Measurements from ENCODE around the gene SKAP1. TPM values are rescaled to one million over a fixed set of nuclear protein-coding genes. Genes with fewer than 3 reads are reported as not detected.
"Not testable (repeated sequence)": the region's sequence is repeated elsewhere in the genome, so short reads cannot be mapped to it uniquely, and the experiment has no call there.

Gene SKAP1
- total RNA-seq, 4 donors from 2014 or later = 1.2 to 6.4 (median 4.9) TPM; not detected in 1

GRCh38 chr17:48373883-48374282 lies 56.1 kb downstream of the SKAP1 start:
- intact Hi-C loops (cut with DNase I; ENCODE audit: low total_unique reads) = no loop called here

GRCh38 chr17:48373130-48373830 lies 56.7 kb downstream of the SKAP1 start:
- Histone ChIP-seq H3K9me3 (no peaks in the 10 kb centered on the region), H3K27ac (no peak overlapping the region), H3K4me3 (no peak overlapping the region), H3K36me3 (no peaks in the 10 kb centered on the region), H3K4me1 (no peaks in the 10 kb centered on the region), H3K27me3 (peaks cover 13% of the 10 kb centered on the region)
- intact Hi-C loops (cut with DNase I; ENCODE audit: low total_unique reads) = no loop called here
- in situ Hi-C loops (cut with MboI; ENCODE audit: low pct_ligation_motif_present in 1 of 4, low pct_unique_long_range_greater_than_20kb in 1 of 4, low sequenced_read_pairs in 3 of 4) = no loop called here
- no peak for TF ChIP-seq POLR2A (IDR thresholded peaks at IDR 0.05)
- no peak for TF ChIP-seq EP300 (IDR thresholded peaks at IDR 0.05; ENCODE audit: low read depth)
- TF ChIP-seq CTCF (IDR thresholded peaks at IDR 0.05) = no peak
- TF ChIP-seq POLR2AphosphoS5 (IDR thresholded peaks at IDR 0.05) = no peak
- no peak for DNase-seq
- 83 to 85% methylated on average over 1 to 2 of the region's 2 CpGs for WGBS, 2 donors (ENCODE audit: low coverage in 1 of 2)

More at GRCh38 chr17:48373883-48374282, 56.1 kb downstream of the SKAP1 start:
- TF ChIP-seq EP300 (IDR thresholded peaks at IDR 0.05; ENCODE audit: low read depth) (no peak), POLR2AphosphoS5 (IDR thresholded peaks at IDR 0.05) (no peak), CTCF (IDR thresholded peaks at IDR 0.05) (no peak), POLR2A (IDR thresholded peaks at IDR 0.05) (no peak)
- Histone ChIP-seq H3K27me3 (peaks cover 14% of the 10 kb centered on the region), H3K27ac (no peak overlapping the region), H3K36me3 (no peaks in the 10 kb centered on the region), H3K4me1 (no peaks in the 10 kb centered on the region), H3K4me3 (no peak overlapping the region), H3K9me3 (no peaks in the 10 kb centered on the region)
- in situ Hi-C loops (cut with MboI; ENCODE audit: low pct_ligation_motif_present in 1 of 4, low pct_unique_long_range_greater_than_20kb in 1 of 4, low sequenced_read_pairs in 3 of 4) = no loop called here
- WGBS, 2 donors (ENCODE audit: low coverage in 1 of 2) = 93 to 95% methylated on average over 3 of the region's 3 CpGs
- no peak for DNase-seq

- H3K27ac ChIP-seq; DNase-seq; H3K4me1 ChIP-seq; H3K4me3 ChIP-seq; in situ Hi-C loops (cut with MboI; ENCODE audit: low pct_ligation_motif_present in 1 of 4, low pct_unique_long_range_greater_than_20kb in 1 of 4, low sequenced_read_pairs in 3 of 4); intact Hi-C loops (cut with DNase I; ENCODE audit: low total_unique reads); H3K9me3 ChIP-seq; H3K36me3 ChIP-seq: not testable (repeated sequence)
- peaks cover 22% of the 10 kb centered on the region for H3K27me3 ChIP-seq
- WGBS, 2 donors (ENCODE audit: low coverage in 1 of 2) = 88 to 100% methylated on average over 2 to 6 of the region's 6 CpGs
Measured at GRCh38 chr17:48368967-48369366, 61.0 kb downstream of the SKAP1 start.

GRCh38 chr17:48368352-48368908 lies 61.6 kb downstream of the SKAP1 start:
- H3K4me3 ChIP-seq = no peak overlapping the region
- intact Hi-C loops (cut with DNase I; ENCODE audit: low total_unique reads) = no loop called here
- in situ Hi-C loops (cut with MboI; ENCODE audit: low pct_ligation_motif_present in 1 of 4, low pct_unique_long_range_greater_than_20kb in 1 of 4, low sequenced_read_pairs in 3 of 4) = no loop called here
- no peaks in the 10 kb centered on the region for H3K36me3 ChIP-seq
- no peak for TF ChIP-seq CTCF (IDR thresholded peaks at IDR 0.05)
- no peak for TF ChIP-seq POLR2A (IDR thresholded peaks at IDR 0.05)
- no peak for TF ChIP-seq EP300 (IDR thresholded peaks at IDR 0.05; ENCODE audit: low read depth)
- TF ChIP-seq POLR2AphosphoS5 (IDR thresholded peaks at IDR 0.05) = no peak
- H3K27ac ChIP-seq = no peak overlapping the region
- DNase-seq = no peak
- no peaks in the 10 kb centered on the region for H3K4me1 ChIP-seq
- WGBS, 2 donors (ENCODE audit: low coverage in 1 of 2) = 80 to 81% methylated on average over 3 of the region's 3 CpGs
- H3K27me3 ChIP-seq = peaks cover 24% of the 10 kb centered on the region
- no peaks in the 10 kb centered on the region for H3K9me3 ChIP-seq
